H9 (cell line): ENCODE results near the gene COL28A1. TPM values are rescaled to one million over a fixed set of nuclear protein-coding genes. Genes with fewer than 3 reads are reported as not detected.

Experiments used
- DNase-seq: peaks from one replicate; pipeline ENCODE4 v3.0.0-alpha.2; 2017
- H2AFZ ChIP-seq: one replicate; pipeline ENCODE4 v1.6.1; 2013; ENCODE audit warnings: mild to moderate bottlenecking, low read length, control low read depth, moderate library complexity
- H2AK5ac ChIP-seq: 2 replicates; pipeline ENCODE4 v1.6.1; 2013; ENCODE audit warnings: low read length, control low read depth, mixed read lengths; ENCODE audit not compliant: insufficient read length
- H2BK120ac ChIP-seq: one replicate; pipeline ENCODE4 v1.6.1; 2013; ENCODE audit warnings: low read depth, mild to moderate bottlenecking, low read length, control low read depth, inconsistent platforms; ENCODE audit not compliant: poor library complexity, severe bottlenecking
- H2BK12ac ChIP-seq: 2 replicates; pipeline ENCODE4 v1.6.1; 2013; ENCODE audit warnings: low read length, control low read depth, mixed read lengths, low read depth; ENCODE audit not compliant: insufficient read length
- H2BK15ac ChIP-seq: 2 replicates; pipeline ENCODE4 v1.6.1; 2013; ENCODE audit warnings: low read depth, low read length, control low read depth
- H2BK20ac ChIP-seq: one replicate; pipeline ENCODE4 v1.6.1; 2013; ENCODE audit warnings: low read depth, mild to moderate bottlenecking, low read length, control low read depth, inconsistent platforms; ENCODE audit not compliant: poor library complexity, severe bottlenecking
- H2BK5ac ChIP-seq: 2 replicates; pipeline ENCODE4 v1.6.1; 2013; ENCODE audit warnings: low read length, control low read depth, mixed read lengths; ENCODE audit not compliant: insufficient read length
- H3K14ac ChIP-seq: 2 replicates; pipeline ENCODE4 v1.6.1; 2013; ENCODE audit warnings: low read length, control low read depth; ENCODE audit not compliant: insufficient read depth
- H3K18ac ChIP-seq: 2 replicates; pipeline ENCODE4 v1.6.1; 2013; ENCODE audit warnings: low read depth, mild to moderate bottlenecking, mixed read lengths, low read length, control low read depth; ENCODE audit not compliant: insufficient read length
- H3K23ac ChIP-seq: 2 replicates; pipeline ENCODE4 v1.6.1; 2013; ENCODE audit warnings: low read length, control low read depth, mixed read lengths, low read depth; ENCODE audit not compliant: insufficient read length
- H3K23me2 ChIP-seq: 2 replicates; pipeline ENCODE4 v1.6.1; 2013; ENCODE audit warnings: low read depth, mild to moderate bottlenecking, mixed read lengths, low read length, control low read depth; ENCODE audit not compliant: insufficient read length, poor library complexity, severe bottlenecking
- H3K27ac ChIP-seq: 2 replicates; pipeline ENCODE4 v1.5.1; 2013; ENCODE audit warnings: low read length, control low read depth, mixed read lengths, low read depth; ENCODE audit not compliant: insufficient read length
- H3K27me3 ChIP-seq: 2 replicates; pipeline ENCODE4 v1.6.1; 2013; ENCODE audit warnings: low read length, control low read depth, inconsistent platforms; ENCODE audit not compliant: insufficient read depth
- H3K4ac ChIP-seq: 2 replicates; pipeline ENCODE4 v1.6.1; 2013; ENCODE audit warnings: low read depth, mild to moderate bottlenecking, control low read depth, inconsistent platforms, low read length, moderate library complexity
- H3K4me1 ChIP-seq: 2 replicates; pipeline ENCODE4 v1.6.1; 2013; ENCODE audit warnings: low read length, control low read depth, inconsistent platforms; ENCODE audit not compliant: insufficient read depth
- H3K4me2 ChIP-seq: 2 replicates; pipeline ENCODE4 v1.6.1; 2013; ENCODE audit warnings: low read length, control low read depth, mixed read lengths; ENCODE audit not compliant: insufficient read length, insufficient read depth
- H3K56ac ChIP-seq: 2 replicates; pipeline ENCODE4 v1.6.1; 2013; ENCODE audit warnings: low read depth, mild to moderate bottlenecking, mixed read lengths, low read length, control low read depth; ENCODE audit not compliant: insufficient read length
- H3K79me1 ChIP-seq: 2 replicates; pipeline ENCODE4 v1.6.1; 2013; ENCODE audit warnings: low read depth, mild to moderate bottlenecking, moderate library complexity, low read length, control low read depth, inconsistent platforms; ENCODE audit not compliant: insufficient read depth, poor library complexity, severe bottlenecking
- H3K79me2 ChIP-seq: 2 replicates; pipeline ENCODE4 v1.6.1; 2013; ENCODE audit warnings: low read length, control low read depth, inconsistent platforms; ENCODE audit not compliant: insufficient read depth
- H3K9ac ChIP-seq: 2 replicates; pipeline ENCODE4 v1.6.1; 2013; ENCODE audit warnings: low read length, control low read depth, mixed read lengths; ENCODE audit not compliant: insufficient read length; ENCODE audit errors: extremely low read depth
- H3K9me3 ChIP-seq: one replicate; pipeline ENCODE4 v1.6.1; 2013; ENCODE audit warnings: low read depth, low read length, inconsistent platforms; ENCODE audit not compliant: control insufficient read depth
- H3T11ph ChIP-seq: one replicate; pipeline ENCODE4 v1.6.1; 2013; ENCODE audit warnings: mild to moderate bottlenecking, low read length, control low read depth, inconsistent platforms
- H4K20me1 ChIP-seq: one replicate; pipeline ENCODE4 v1.6.1; 2013; ENCODE audit not compliant: control insufficient read depth, insufficient read length, insufficient read depth
- H4K5ac ChIP-seq: 2 replicates; pipeline ENCODE4 v1.6.1; 2013; ENCODE audit warnings: low read depth, mild to moderate bottlenecking, mixed read lengths, low read length, control low read depth; ENCODE audit not compliant: insufficient read length
- H4K8ac ChIP-seq: replicated peaks from 2 replicates; pipeline ENCODE4 v1.6.1; 2013; ENCODE audit warnings: low read length, control low read depth, mixed read lengths, low read depth; ENCODE audit not compliant: insufficient read length
- H4K91ac ChIP-seq: 2 replicates; pipeline ENCODE4 v1.6.1; 2013; ENCODE audit warnings: low read depth, mild to moderate bottlenecking, moderate library complexity, mixed read lengths, low read length, control low read depth; ENCODE audit not compliant: insufficient read length
- H3K27ac Mint-ChIP-seq, 3 experiments: 2 replicates in 2 of 3; 3 replicates in 1 of 3; pipeline ENCODE4 v1.8.0; 2020 to 2021; ENCODE audit warnings: mixed read lengths in 3 of 3, mild to moderate bottlenecking in 1 of 3, moderate library complexity in 1 of 3
- H3K27me3 Mint-ChIP-seq: 2 replicates; pipeline ENCODE4 v1.8.0; 2021; ENCODE audit warnings: low read depth, mild to moderate bottlenecking, moderate library complexity, mixed read lengths
- H3K36me3 Mint-ChIP-seq, 3 experiments: 2 replicates in 2 of 3; 3 replicates in 1 of 3; pipeline ENCODE4 v1.8.0; 2020 to 2021; ENCODE audit warnings: low read depth in 3 of 3, mixed read lengths in 3 of 3; ENCODE audit not compliant: insufficient read depth in 1 of 3
- H3K4me1 Mint-ChIP-seq, 2 experiments: 2 replicates each; pipeline ENCODE4 v1.8.0; 2020; ENCODE audit warnings: mixed read lengths in 2 of 2
- H3K4me3 Mint-ChIP-seq, 2 experiments: 2 replicates in 1 of 2; 3 replicates in 1 of 2; pipeline ENCODE4 v1.8.0; 2020 to 2021; ENCODE audit warnings: mild to moderate bottlenecking in 2 of 2, mixed read lengths in 2 of 2, moderate library complexity in 1 of 2
- H3K9me3 Mint-ChIP-seq, 2 experiments: 2 replicates in 1 of 2; 3 replicates in 1 of 2; pipeline ENCODE4 v1.8.0; 2020; ENCODE audit warnings: mild to moderate bottlenecking in 2 of 2, mixed read lengths in 2 of 2, moderate library complexity in 1 of 2
- WGBS: extraction: QIAGEN DNeasy Blood & Tissue Kit; methylation state at CpG from one replicate; pipeline ENCODE4 v1.1.7; 2013; ENCODE audit warnings: missing lambda C conversion rate, low lambda C conversion rate, mixed read lengths; ENCODE audit not compliant: insufficient read length; ENCODE audit errors: extremely low coverage; 5-methylcytosine and 5-hydroxymethylcytosine counted together
- total RNA-seq: library from RNA; stranded (reverse); gene quantifications from 2 replicates; pipeline ENCODE4 v1.2.1, GENCODE V29; 2021
- TF ChIP-seq, protein P1 (sequence below): fragments of 200-600 bp; sonication (generic); conservative IDR thresholded peaks from 3 replicates; pipeline ENCODE4 v1.8.0; 2021; ENCODE audit warnings: antibody characterized with exemption, mild to moderate bottlenecking

The COL28A1 gene
- total RNA-seq, 1 experiment from 2014 or later, result 0.66 TPM

DNA sequence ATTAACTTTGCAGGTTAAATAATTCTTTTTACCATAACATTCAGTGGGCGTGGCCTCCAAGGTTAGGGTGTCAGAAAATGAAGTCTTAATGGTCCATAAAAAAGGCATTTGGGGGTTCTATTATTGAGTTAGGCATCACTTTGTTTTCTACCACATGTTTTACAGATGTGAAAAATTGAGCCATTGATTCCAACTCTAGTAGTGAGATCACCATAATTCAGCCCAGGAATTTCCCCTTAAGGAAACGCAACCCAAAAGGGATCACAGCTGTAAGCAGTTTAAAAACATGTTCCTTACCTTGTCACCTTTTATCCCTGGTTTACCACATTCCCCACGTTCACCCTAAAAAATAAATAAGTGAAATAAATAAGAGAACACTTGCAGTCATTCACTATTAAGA lies 24.9 kb downstream of the COL28A1 start:
- Histone ChIP-seq H2AFZ (no peak overlapping the region), H3K4ac (no peak overlapping the region), H3K4me1 (no peaks in the 10 kb centered on the region), H2BK20ac (no peak overlapping the region), H3K23ac (no peak overlapping the region), H3K4me2 (no peak overlapping the region), H3K27me3 (no peaks in the 10 kb centered on the region), H3K79me1 (no peaks in the 10 kb centered on the region), H3K56ac (no peak overlapping the region), H3K23me2 (no peaks in the 10 kb centered on the region), H2AK5ac (no peak overlapping the region), H4K5ac (no peak overlapping the region), H2BK5ac (no peak overlapping the region), H3K9ac (no peak overlapping the region), H3K79me2 (no peaks in the 10 kb centered on the region), H4K20me1 (no peaks in the 10 kb centered on the region), H3K18ac (no peak overlapping the region), H2BK15ac (no peak overlapping the region), H4K91ac (no peak overlapping the region), H2BK12ac (no peak overlapping the region), H2BK120ac (no peak overlapping the region), H3T11ph (no peak overlapping the region), H3K27ac (no peak overlapping the region), H3K14ac (no peak overlapping the region), H4K8ac (no peak overlapping the region), H3K9me3 (no peaks in the 10 kb centered on the region)
- H3K9me3 Mint-ChIP-seq, result no peaks in the 10 kb centered on the region; a peak in 2 of 5 replicates
- no peak for DNase-seq
- peaks cover 9 to 11% of the 10 kb centered on the region in 2 experiments; a peak in 3 of 4 replicates for H3K4me1 Mint-ChIP-seq
- H3K27ac Mint-ChIP-seq, result no peak overlapping the region
- H3K27me3 Mint-ChIP-seq, result no peaks in the 10 kb centered on the region
- H3K4me3 Mint-ChIP-seq, result no peak overlapping the region
- no CpG with 5 or more reads among the region's 3 CpGs for WGBS
- TF ChIP-seq, protein P1, sequence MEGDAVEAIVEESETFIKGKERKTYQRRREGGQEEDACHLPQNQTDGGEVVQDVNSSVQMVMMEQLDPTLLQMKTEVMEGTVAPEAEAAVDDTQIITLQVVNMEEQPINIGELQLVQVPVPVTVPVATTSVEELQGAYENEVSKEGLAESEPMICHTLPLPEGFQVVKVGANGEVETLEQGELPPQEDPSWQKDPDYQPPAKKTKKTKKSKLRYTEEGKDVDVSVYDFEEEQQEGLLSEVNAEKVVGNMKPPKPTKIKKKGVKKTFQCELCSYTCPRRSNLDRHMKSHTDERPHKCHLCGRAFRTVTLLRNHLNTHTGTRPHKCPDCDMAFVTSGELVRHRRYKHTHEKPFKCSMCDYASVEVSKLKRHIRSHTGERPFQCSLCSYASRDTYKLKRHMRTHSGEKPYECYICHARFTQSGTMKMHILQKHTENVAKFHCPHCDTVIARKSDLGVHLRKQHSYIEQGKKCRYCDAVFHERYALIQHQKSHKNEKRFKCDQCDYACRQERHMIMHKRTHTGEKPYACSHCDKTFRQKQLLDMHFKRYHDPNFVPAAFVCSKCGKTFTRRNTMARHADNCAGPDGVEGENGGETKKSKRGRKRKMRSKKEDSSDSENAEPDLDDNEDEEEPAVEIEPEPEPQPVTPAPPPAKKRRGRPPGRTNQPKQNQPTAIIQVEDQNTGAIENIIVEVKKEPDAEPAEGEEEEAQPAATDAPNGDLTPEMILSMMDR, result no peak
- no peaks in the 10 kb centered on the region for H3K36me3 Mint-ChIP-seq
